HepG2 (cell line): ENCODE measurements around the gene DGAT2. TPM values are rescaled to one million over a fixed set of nuclear protein-coding genes. Genes with fewer than 3 reads are reported as not detected.

Source experiments
- CHD2 ChIP-seq: IDR thresholded peaks from 2 replicates; pipeline ENCODE4 v1.6.1; 2011; ENCODE audit warnings: low read depth, low read length, improper control_type of control experiment
- NCOA2 ChIP-seq: sonication (generic); formaldehyde crosslinking; IDR thresholded peaks from 2 replicates; pipeline ENCODE4 v1.8.0; 2022; ENCODE audit warnings: inconsistent platforms
- POLR2A ChIP-seq, 2 experiments: IDR thresholded peaks; 2 replicates each; pipeline ENCODE4 v1.6.1; 2011; ENCODE audit warnings: low read depth in 2 of 2, low read length in 2 of 2, mild to moderate bottlenecking in 1 of 2, moderate library complexity in 1 of 2; ENCODE audit not compliant: insufficient read depth in 1 of 2
- TGIF2 ChIP-seq: IDR thresholded peaks from 2 replicates; pipeline ENCODE4 v1.6.1; 2016; ENCODE audit warnings: control low read depth, missing compliant biosample characterization
- WIZ ChIP-seq: sonication (generic); formaldehyde crosslinking; IDR thresholded peaks from 2 replicates; pipeline ENCODE4 v1.5.1; 2020; ENCODE audit warnings: mild to moderate bottlenecking, missing genetic modification reagents
- ZFP41 ChIP-seq: sonication (generic); formaldehyde crosslinking; IDR thresholded peaks from 2 replicates; pipeline ENCODE4 v1.4.0; 2020; ENCODE audit warnings: mild to moderate bottlenecking, missing genetic modification reagents, borderline replicate concordance
- ZNF543 ChIP-seq: sonication (generic); formaldehyde crosslinking; IDR thresholded peaks from 2 replicates; pipeline ENCODE4 v1.4.0; 2020; ENCODE audit warnings: mild to moderate bottlenecking, missing genetic modification reagents
- polyA plus RNA-seq, 8 experiments: library from polyadenylated mRNA; depleted of rRNA in 3 of 8; stranded (reverse) in 7 of 8; unstranded in 1 of 8; fragments of >200 nt; fragmentation: Illumina TruSeq in 4 of 8; extraction: Trizol in 4 of 8; gene quantifications; 2 replicates each; pipeline versions ENCODE4 v1.2.1 to v1.2.3, GENCODE V29; 2011 to 2016; ENCODE audit warnings: low read depth in 4 of 8, missing spikeins in 1 of 8, mixed read lengths in 1 of 8; ENCODE audit not compliant: insufficient read depth in 1 of 8
- total RNA-seq, 5 experiments: library from RNA; depleted of rRNA; stranded (reverse); fragments of >200 nt; fragmentation: Illumina TruSeq; extraction: Trizol; gene quantifications; 2 replicates each; pipeline ENCODE4 v1.2.3, GENCODE V29; 2016; ENCODE audit warnings: low read depth in 1 of 5
- TF ChIP-seq, protein P1 (sequence below): sonication (generic); formaldehyde crosslinking; IDR thresholded peaks from 2 replicates; pipeline ENCODE4 v1.5.0; 2020; ENCODE audit warnings: mild to moderate bottlenecking, missing genetic modification reagents, borderline replicate concordance
- TF ChIP-seq, protein P2 (sequence below): sonication (generic); formaldehyde crosslinking; IDR thresholded peaks from 2 replicates; pipeline ENCODE4 v1.4.0; 2020; ENCODE audit warnings: missing genetic modification reagents
- TF ChIP-seq, protein P3 (sequence below): sonication (generic); formaldehyde crosslinking; IDR thresholded peaks from 2 replicates; pipeline ENCODE4 v1.5.0; 2020; ENCODE audit warnings: mild to moderate bottlenecking, missing genetic modification reagents, moderate library complexity
- TF ChIP-seq, protein P4 (sequence below): sonication (generic); formaldehyde crosslinking; IDR thresholded peaks from 2 replicates; pipeline ENCODE4 v1.4.0; 2020; ENCODE audit warnings: mild to moderate bottlenecking, missing genetic modification reagents
- TF ChIP-seq, protein P5 (sequence below): IDR thresholded peaks from 2 replicates; pipeline ENCODE4 v1.4.0; 2020; ENCODE audit warnings: mild to moderate bottlenecking, missing genetic modification reagents
- TF ChIP-seq, protein P6 (sequence below): sonication (generic); formaldehyde crosslinking; IDR thresholded peaks from 2 replicates; pipeline ENCODE4 v1.8.1; 2023; ENCODE audit warnings: mild to moderate bottlenecking, moderate library complexity, missing genetic modification reagents

DGAT2 gene
- total and polyA plus RNA-seq, 2 of the 13 experiments (the other 11 are each of a cell fraction or from before 2014, with no cell fraction given): 39.0 to 65.6 TPM

DNA sequence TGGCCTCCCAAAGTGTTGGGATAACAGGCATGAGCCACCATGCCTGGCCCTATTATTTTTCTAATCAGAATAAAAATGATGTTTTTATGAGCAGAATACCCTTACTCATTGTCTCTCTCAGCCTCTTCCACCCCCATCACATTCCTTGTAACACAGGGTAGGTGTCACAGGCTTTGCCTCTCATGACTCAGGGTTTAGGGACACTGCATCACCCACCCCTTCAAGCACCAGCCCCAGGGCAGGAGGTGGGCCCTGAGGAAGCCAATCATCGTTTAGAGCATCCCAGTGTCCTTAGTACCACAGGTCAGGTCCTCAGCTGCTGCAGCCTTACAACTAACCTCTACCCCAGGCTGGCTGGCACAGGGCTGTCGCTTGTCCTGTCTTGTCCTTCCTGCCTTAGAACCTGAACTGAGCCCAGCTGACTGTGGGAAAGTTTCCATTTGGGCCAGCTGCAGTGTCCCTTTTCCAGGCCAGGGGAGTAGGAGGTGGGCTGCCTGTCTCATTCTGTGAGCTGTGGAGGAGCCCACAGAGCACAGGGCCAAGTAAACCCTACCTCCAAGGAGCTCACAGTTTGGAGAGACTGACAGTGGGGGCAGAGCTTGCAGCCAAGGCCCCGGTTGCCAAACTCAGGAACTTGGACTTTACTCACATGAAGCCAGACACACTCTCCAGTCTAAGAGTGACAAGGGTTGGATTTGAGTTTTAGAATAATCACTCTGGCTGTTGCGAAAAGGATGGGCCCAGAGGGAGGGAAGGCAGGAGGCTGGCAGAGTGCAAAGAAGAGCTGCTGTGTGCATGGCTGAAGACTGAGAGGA, 26.9 kb downstream of the DGAT2 start (continued):
- TF ChIP-seq, protein P1, sequence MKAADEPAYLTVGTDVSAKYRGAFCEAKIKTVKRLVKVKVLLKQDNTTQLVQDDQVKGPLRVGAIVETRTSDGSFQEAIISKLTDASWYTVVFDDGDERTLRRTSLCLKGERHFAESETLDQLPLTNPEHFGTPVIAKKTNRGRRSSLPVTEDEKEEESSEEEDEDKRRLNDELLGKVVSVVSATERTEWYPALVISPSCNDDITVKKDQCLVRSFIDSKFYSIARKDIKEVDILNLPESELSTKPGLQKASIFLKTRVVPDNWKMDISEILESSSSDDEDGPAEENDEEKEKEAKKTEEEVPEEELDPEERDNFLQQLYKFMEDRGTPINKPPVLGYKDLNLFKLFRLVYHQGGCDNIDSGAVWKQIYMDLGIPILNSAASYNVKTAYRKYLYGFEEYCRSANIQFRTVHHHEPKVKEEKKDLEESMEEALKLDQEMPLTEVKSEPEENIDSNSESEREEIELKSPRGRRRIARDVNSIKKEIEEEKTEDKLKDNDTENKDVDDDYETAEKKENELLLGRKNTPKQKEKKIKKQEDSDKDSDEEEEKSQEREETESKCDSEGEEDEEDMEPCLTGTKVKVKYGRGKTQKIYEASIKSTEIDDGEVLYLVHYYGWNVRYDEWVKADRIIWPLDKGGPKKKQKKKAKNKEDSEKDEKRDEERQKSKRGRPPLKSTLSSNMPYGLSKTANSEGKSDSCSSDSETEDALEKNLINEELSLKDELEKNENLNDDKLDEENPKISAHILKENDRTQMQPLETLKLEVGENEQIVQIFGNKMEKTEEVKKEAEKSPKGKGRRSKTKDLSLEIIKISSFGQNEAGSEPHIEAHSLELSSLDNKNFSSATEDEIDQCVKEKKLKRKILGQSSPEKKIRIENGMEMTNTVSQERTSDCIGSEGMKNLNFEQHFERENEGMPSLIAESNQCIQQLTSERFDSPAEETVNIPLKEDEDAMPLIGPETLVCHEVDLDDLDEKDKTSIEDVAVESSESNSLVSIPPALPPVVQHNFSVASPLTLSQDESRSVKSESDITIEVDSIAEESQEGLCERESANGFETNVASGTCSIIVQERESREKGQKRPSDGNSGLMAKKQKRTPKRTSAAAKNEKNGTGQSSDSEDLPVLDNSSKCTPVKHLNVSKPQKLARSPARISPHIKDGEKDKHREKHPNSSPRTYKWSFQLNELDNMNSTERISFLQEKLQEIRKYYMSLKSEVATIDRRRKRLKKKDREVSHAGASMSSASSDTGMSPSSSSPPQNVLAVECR (CRISPR knock-in tag): peak; percentile 48; the same call in 1 of the 2 replicates
- TF ChIP-seq ZFP41 (CRISPR knock-in tag) (no peak), CHD2 (no peak), NCOA2 (CRISPR knock-in tag) (peak; percentile 36; the same call in 1 of the 2 replicates), POLR2A (IDR thresholded peaks at IDR 0.05; ENCODE audit: insufficient read depth in 1 of 2, low read depth in 2 of 2, low read length in 2 of 2) (no peak), ZNF543 (CRISPR knock-in tag) (no peak), WIZ (CRISPR knock-in tag) (no peak), TGIF2 (CRISPR knock-in tag) (no peak)
- TF ChIP-seq, protein P2, sequence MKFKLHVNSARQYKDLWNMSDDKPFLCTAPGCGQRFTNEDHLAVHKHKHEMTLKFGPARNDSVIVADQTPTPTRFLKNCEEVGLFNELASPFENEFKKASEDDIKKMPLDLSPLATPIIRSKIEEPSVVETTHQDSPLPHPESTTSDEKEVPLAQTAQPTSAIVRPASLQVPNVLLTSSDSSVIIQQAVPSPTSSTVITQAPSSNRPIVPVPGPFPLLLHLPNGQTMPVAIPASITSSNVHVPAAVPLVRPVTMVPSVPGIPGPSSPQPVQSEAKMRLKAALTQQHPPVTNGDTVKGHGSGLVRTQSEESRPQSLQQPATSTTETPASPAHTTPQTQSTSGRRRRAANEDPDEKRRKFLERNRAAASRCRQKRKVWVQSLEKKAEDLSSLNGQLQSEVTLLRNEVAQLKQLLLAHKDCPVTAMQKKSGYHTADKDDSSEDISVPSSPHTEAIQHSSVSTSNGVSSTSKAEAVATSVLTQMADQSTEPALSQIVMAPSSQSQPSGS (CRISPR knock-in tag): no peak
- TF ChIP-seq, protein P3, sequence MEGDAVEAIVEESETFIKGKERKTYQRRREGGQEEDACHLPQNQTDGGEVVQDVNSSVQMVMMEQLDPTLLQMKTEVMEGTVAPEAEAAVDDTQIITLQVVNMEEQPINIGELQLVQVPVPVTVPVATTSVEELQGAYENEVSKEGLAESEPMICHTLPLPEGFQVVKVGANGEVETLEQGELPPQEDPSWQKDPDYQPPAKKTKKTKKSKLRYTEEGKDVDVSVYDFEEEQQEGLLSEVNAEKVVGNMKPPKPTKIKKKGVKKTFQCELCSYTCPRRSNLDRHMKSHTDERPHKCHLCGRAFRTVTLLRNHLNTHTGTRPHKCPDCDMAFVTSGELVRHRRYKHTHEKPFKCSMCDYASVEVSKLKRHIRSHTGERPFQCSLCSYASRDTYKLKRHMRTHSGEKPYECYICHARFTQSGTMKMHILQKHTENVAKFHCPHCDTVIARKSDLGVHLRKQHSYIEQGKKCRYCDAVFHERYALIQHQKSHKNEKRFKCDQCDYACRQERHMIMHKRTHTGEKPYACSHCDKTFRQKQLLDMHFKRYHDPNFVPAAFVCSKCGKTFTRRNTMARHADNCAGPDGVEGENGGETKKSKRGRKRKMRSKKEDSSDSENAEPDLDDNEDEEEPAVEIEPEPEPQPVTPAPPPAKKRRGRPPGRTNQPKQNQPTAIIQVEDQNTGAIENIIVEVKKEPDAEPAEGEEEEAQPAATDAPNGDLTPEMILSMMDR (CRISPR knock-in tag): no peak
- TF ChIP-seq, protein P4, sequence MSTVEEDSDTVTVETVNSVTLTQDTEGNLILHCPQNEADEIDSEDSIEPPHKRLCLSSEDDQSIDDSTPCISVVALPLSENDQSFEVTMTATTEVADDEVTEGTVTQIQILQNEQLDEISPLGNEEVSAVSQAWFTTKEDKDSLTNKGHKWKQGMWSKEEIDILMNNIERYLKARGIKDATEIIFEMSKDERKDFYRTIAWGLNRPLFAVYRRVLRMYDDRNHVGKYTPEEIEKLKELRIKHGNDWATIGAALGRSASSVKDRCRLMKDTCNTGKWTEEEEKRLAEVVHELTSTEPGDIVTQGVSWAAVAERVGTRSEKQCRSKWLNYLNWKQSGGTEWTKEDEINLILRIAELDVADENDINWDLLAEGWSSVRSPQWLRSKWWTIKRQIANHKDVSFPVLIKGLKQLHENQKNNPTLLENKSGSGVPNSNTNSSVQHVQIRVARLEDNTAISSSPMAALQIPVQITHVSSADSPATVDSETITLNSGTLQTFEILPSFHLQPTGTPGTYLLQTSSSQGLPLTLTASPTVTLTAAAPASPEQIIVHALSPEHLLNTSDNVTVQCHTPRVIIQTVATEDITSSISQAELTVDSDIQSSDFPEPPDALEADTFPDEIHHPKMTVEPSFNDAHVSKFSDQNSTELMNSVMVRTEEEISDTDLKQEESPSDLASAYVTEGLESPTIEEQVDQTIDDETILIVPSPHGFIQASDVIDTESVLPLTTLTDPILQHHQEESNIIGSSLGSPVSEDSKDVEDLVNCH: no peak
- TF ChIP-seq, protein P5, sequence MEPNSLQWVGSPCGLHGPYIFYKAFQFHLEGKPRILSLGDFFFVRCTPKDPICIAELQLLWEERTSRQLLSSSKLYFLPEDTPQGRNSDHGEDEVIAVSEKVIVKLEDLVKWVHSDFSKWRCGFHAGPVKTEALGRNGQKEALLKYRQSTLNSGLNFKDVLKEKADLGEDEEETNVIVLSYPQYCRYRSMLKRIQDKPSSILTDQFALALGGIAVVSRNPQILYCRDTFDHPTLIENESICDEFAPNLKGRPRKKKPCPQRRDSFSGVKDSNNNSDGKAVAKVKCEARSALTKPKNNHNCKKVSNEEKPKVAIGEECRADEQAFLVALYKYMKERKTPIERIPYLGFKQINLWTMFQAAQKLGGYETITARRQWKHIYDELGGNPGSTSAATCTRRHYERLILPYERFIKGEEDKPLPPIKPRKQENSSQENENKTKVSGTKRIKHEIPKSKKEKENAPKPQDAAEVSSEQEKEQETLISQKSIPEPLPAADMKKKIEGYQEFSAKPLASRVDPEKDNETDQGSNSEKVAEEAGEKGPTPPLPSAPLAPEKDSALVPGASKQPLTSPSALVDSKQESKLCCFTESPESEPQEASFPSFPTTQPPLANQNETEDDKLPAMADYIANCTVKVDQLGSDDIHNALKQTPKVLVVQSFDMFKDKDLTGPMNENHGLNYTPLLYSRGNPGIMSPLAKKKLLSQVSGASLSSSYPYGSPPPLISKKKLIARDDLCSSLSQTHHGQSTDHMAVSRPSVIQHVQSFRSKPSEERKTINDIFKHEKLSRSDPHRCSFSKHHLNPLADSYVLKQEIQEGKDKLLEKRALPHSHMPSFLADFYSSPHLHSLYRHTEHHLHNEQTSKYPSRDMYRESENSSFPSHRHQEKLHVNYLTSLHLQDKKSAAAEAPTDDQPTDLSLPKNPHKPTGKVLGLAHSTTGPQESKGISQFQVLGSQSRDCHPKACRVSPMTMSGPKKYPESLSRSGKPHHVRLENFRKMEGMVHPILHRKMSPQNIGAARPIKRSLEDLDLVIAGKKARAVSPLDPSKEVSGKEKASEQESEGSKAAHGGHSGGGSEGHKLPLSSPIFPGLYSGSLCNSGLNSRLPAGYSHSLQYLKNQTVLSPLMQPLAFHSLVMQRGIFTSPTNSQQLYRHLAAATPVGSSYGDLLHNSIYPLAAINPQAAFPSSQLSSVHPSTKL (CRISPR knock-in tag): peak; percentile 66
- TF ChIP-seq, protein P6, sequence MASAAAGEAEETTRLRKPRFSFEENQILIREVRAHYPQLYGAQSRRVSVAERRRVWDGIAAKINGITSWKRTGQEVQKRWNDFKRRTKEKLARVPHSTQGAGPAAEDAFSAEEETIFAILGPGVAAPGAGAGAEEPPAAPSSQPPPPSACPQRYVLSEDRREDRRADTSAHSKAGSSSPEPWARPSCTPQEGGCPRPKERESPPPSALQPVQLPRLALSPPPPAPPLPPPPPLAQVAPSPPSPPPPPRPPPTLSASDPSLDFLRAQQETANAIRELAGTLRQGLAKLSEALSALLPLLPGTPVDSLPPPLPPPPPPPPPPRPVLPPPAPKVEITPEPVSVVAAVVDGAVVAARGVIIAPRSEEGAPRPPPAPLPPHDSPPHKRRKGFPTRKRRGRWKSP: no peak
